GM18867 (cell line): Measurements from ENCODE around the gene EBF3.

Experiments used
- ATAC-seq: cut with Tn5 transposase; IDR thresholded peaks from one replicate; pipeline ENCODE4 v1.9.1; 2021; ENCODE audit warnings: mild to moderate bottlenecking, moderate library complexity; ENCODE audit not compliant: unreplicated experiment

The EBF3 gene

GRCh38 chr10:129963641-129964501 is at the start of gene EBF3:
Gene EBF3, minus strand, starts transcription at chr10:129964274. Its CDS starts 506 bp downstream, at chr10:129963768.
- ATAC-seq = no peak

DNA sequence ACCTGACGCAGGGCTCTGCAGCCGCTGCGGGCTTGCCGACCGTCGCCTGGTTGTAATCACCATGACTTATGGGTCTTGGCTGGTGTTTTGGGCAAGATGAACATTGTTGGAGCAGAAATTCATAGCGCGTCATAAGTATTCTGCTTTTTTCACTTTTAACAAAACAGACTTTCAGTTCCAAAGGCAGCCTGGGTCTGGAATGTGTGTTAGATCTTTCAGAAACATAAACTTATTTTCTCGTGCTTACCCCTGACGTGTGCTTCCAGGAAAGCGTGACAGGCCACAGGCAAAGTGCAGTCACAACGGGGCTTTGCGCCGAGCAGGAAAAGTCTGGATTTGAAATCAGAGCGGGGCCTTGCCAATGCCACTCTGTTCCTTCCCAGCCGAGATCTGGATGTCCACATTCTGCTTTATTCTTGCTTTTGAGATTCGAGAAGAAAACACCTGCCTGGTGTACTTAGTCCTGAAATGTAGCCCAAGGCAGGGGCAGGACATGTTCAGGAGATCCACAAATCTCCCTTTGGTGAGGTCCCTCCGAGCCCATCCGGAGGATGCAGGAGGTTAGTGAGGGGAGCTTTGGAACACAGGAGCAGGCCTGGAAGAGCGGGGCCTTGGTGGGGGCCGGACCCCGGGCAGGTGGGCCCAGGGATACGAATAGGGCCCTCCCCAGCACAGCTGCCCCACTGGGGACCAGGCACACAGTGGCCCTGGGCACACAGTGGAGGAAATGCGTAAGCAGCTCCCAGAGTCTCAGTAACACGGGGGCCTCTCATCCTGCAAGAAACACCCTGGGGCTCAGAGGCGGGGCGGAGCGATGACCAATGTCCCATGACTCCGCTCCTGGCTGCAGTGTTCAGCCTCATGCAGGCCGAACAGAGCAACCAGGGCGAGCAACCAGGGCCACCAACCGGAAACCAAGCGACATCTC is 49.5 kb upstream of the EBF3 start:
- no peak for ATAC-seq

- ATAC-seq = no peak
Observed at GRCh38 chr10:130012129-130012528, 48.1 kb upstream of the EBF3 start.

DNA sequence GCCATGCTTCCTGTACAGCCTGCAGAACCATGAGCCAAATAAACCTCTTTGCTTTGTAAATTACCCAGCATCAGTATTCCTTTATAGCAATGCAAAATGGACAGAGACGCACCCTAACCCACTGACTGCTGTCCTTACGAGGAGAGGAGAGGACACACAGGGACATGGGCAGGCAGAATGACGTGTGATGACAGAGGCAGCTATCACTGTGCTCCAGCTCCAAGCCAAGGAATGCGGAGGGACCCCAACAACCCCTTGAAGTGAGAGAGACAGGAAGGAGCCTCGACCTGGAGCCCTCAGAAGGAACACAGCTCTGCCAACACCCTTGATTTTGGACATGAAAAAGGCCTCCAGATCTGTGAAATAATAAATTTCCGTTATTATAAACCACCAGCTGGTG is 46.6 kb upstream of the EBF3 start:
- ATAC-seq = no peak

GRCh38 chr10:130009228-130009627 is 45.2 kb upstream of the EBF3 start:
- no peak for ATAC-seq

DNA sequence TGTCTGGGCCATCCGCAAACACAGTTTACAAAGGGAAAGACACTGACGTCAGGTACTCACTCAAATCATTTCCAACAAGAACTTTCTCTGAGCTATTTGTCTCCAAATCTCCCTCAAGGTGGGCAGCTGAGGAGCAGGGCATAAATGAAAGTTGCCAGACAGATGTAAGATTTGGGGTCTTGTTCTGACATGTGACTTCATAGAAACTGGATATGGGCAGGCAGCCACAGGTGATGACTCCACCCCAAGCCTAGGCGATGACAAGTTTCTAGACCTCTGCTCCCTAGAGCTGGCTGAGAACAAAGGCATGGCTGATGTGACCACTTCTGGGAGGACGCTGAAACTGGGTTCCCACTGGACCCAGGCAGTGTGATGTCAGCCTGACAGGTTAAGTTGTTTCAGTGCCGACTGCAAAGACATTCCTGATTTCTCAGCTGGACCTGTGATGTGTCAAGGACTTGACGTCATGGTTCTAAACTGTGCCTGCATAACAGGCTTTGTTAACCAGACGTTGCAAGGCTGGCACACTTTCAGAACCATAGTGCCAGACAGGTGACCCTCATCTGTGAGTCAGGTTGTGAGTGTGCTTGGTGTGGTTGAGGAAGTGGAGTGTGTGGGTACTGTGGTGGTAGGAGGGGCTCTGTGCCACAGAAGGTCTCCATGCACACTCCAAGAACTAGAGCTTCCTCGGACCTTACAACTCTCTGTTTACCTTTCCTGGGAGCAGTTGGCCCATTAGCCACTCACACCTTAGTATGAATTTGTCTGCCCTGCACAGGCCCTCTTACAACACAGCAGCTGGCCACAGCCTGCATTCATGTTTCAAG is 39.9 kb upstream of the EBF3 start:
- ATAC-seq = no peak

- ATAC-seq = no peak
Observed at GRCh38 chr10:130003166-130003565, 39.1 kb upstream of the EBF3 start.

DNA sequence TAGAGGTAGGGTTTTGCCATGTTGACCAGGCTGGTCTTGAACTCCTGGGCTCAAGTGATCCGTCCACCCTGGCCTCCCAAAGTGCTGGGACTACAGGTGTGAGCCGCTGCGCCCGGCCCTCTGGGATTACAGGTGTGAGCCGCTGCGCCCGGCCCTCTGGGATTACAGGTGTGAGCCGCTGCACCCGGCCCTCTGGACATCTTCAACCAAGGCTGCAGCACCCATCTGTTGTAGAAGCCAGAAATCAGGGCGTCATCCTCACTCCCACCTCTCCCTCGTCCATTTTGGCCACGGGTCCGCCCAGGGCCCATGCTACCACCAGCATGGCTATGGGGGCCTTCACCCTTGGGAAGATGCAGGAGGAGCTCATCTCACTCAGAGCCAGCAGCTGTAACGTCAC is 38.5 kb upstream of the EBF3 start:
- no peak for ATAC-seq

GRCh38 chr10:130000918-130001317 is 36.8 kb upstream of the EBF3 start:
- ATAC-seq = no peak

GRCh38 chr10:129999140-129999539 is 35.1 kb upstream of the EBF3 start:
- no peak for ATAC-seq

GRCh38 chr10:129993621-129994020 is 29.5 kb upstream of the EBF3 start:
- ATAC-seq = no peak

DNA sequence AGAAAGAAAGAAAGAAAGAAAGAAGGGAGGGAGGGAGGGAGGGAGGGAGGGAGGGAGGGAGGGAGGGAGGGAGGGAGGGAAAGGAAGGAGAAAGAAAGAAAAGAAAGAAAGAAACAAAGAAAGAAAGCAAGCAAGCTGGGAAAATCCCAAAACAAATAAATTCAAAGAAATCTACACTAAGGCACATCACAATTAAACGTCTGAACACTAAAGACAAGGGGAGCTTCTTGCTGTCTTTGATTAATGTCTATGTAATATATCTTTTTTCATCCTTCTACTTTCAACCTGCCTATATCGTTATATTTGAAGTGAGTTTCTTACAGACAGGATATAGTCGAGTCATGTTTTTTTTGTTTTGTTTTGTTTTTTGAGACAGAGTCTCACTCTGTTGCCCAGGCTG is 28.3 kb upstream of the EBF3 start:
- no peak for ATAC-seq

GRCh38 chr10:129982825-129983224 is 18.8 kb upstream of the EBF3 start:
- no peak for ATAC-seq

DNA sequence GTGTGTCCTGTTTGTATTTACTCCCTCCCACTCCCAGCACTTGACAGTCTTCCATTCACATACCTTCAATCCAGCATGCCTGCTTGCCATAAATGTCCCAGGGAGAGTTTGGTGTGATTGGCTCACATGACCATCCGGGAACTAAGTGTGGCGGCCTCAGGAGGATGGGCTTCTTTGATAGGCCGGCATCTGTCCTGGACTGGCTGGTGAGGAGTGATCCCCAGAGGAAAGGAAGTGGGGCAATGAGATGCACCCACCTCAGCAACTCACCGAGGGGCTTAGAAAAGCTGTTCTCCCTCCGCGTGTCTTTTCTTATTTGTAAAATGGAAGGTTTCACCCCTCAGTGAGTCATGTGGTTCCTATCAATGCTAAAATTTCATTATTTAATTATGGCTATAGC is 14.9 kb upstream of the EBF3 start:
- no peak for ATAC-seq

GRCh38 chr10:129978322-129978721 is 14.2 kb upstream of the EBF3 start:
- ATAC-seq = no peak

- no peak for ATAC-seq
Observed at GRCh38 chr10:129977794-129978193, 13.7 kb upstream of the EBF3 start.

GRCh38 chr10:129973674-129974059 is 9.6 kb upstream of the EBF3 start:
- no peak for ATAC-seq

DNA sequence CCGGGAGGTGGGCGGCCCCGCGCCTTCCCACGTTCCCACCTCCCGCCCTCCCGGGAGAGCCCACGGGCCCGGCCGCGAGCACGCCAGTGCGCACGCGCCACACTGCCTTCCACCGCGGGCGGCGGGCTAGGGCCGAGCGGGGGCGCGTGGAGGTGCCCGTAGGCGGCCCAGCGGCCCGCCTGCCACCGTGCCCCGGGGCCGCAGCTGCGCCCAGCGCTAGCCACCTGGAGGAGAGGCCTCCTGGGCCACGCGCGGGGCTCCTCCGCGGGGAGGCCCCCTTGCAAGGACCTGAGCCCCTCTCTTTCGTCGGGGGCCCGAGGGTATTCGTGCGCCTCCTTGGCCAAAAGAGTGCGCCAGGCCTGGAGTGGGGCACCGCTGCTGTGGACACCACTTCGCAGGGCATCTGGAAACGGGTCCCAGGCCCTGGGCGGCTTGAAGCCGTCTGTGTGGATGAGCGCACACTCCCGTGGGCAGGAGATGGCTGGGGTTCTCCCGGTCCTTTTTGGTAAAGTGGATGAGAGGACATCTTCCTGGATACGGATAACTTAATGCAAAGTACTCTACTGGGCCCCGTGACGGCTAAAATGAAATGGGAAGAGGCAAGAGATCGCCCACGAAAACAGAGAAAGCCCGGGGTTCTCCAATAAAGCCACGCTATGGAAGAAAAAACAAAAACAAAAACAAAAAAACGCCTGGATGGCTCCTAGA is 9.0 kb upstream of the EBF3 start:
- no peak for ATAC-seq

- ATAC-seq = no peak
Observed at GRCh38 chr10:129972145-129972965, 8.3 kb upstream of the EBF3 start.
